HG03575 (cell line): ENCODE measurements around the gene DNAH6.

ENCODE experiments used
- ATAC-seq: cut with Tn5 transposase; IDR thresholded peaks from one replicate; pipeline ENCODE4 v1.9.1; 2021; ENCODE audit not compliant: unreplicated experiment, insufficient number of reproducible peaks, low FRiP score; ENCODE audit errors: extremely low read depth

DNAH6 gene

GRCh38 chr2:84778911-84779690 is 262.8 kb downstream of the DNAH6 start:
- ATAC-seq, result no peak

GRCh38 chr2:84779781-84780180 is 263.5 kb downstream of the DNAH6 start:
- ATAC-seq, result no peak

GRCh38 chr2:84781942-84782716 is 265.8 kb downstream of the DNAH6 start:
- ATAC-seq, result peak; percentile 55

GRCh38 chr2:84782717-84783442 is 266.6 kb downstream of the DNAH6 start:
- no peak for ATAC-seq

GRCh38 chr2:84785950-84786349 is 269.7 kb downstream of the DNAH6 start:
- ATAC-seq, result no peak

DNA sequence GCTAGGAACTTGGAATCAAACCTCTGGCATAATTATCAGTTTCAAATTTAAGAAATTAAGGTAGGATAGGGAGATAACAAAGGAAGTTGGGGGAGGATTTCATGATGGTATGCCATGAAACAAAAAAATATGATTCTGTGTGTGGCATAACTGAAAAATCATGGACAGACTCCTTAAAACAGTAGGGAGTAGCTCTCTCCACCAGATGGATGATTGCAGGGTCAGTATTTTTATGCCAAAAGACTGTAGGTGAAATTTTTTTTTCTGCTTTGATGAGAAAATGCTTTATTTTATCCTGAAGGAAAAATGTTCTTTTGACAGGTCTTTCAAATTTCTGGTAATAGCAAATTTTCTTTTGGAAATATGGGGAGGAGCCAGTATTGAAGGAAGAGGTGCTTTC is 270.3 kb downstream of the DNAH6 start:
- no peak for ATAC-seq

- no peak for ATAC-seq
These were observed 271.7 kb downstream of the DNAH6 start for GRCh38 chr2:84788027-84788426.

- ATAC-seq, result no peak
These were observed 272.2 kb downstream of the DNAH6 start for GRCh38 chr2:84788498-84788897.

DNA sequence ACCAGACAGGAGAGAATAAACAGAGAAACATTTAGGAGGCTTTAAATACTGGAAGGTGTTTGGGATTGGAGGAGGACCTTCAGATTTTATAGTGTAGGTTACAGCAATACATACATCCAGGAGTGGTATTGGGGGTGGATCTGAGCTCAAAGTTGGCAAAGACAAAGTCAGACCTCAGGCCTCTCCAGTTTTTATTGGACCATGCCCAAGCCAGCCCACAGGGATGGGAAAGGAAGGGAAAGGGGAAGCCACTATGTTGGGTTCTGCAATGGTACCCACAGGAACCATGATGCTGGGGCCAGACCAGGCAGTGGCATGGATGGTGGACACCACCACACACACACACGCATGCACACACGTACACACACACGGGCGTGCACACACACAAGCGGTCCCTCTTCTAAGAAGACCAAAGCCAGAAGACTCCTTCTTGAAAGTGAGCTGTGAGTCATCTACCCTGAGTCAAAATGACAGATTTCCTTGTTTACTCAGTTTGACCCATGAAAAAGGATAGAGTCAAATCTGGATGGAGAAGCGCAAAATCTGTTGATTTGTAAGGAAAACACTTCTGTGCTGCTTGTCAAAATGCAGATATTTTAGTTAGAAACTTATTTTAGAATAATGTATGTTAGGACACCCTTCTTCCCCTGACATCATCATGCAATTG is 276.7 kb downstream of the DNAH6 start:
- ATAC-seq, result no peak

- no peak for ATAC-seq
These were observed 277.3 kb downstream of the DNAH6 start for GRCh38 chr2:84793641-84794040.

DNA sequence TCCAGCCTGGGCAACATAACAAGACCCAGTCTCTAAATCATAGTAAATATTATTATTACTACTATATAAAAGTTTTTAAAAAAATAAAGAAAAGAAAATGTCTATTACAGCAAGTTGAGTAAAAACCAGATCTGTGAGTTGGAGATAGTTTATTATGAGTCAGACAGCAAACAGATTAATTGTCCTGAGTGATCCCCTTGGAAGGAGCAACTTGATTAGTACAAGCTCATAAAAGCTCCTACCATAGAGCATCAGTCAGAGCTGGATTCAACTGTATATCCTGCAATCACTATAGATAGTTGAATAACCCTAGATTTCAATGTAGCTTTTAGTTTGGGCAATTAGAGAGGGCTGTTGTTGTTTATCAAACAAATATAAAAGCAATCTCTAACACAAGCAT is 280.5 kb downstream of the DNAH6 start:
- no peak for ATAC-seq

DNA sequence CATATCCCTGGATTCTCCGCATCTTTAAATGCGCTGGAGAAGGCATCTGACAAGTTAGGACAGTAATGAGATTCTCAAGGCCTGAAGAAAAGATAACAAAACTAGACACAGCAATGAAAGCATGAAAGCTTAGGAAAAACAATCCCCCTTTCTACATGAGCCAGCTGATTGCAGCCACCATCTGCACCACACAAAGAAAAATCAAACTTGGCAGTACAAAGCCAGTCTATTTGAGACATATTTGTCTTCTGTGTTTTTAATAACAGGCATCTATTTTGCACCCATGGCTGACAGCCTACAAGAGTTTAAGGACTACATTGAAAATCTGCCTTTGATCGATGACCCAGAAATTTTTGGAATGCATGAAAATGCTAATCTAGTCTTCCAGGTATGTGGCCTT is 281.0 kb downstream of the DNAH6 start:
- ATAC-seq, result no peak

GRCh38 chr2:84799772-84800171 is 283.5 kb downstream of the DNAH6 start:
- ATAC-seq, result no peak

DNA sequence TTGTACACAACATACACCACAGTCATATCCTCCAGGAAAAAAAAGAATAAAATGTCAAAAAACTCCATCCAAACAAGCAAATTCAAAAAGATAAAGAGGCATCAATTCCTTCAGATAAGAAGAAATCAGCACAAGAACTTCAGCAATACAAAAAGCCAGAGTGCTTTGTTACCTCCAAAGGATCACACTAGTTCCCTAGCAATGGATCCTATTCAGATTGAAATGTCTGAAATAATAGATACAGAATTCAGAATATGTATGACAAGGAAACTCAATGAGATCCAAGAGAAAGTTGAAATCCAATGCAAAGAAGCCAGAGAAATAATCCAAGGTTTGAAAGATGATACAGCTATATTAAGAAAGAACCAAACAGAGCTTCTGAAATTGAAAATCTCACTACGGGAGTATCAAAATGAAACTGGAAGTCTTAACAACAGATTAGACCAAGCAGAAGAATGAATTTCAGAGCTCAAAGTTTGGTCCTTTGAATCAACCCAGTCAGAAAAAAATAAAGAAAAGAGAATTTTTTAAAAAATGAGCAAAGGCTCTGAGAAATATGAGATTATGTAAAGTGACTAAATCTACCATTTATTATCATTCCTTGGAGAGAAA is 284.0 kb downstream of the DNAH6 start:
- peak; percentile 92 for ATAC-seq

DNA sequence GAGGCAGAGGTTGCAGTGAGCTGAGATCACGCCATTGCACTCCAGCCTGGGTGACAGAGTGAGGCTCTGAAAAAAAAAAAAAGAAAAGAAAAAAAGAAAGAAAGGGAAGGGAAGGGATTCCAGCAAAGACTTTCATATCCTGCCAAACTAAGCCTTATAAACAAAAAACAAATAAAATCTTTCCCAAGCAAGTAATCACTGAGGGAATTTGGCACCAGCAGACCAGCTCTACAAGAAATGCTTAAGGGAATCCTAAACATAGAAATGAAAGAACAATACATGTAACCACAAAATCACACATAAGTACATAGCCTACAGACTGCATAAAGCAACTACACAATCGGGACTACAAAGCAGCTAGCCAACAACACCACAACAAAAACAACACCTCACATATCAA is 285.5 kb downstream of the DNAH6 start:
- no peak for ATAC-seq

GRCh38 chr2:84805250-84805958 is 289.1 kb downstream of the DNAH6 start:
- ATAC-seq, result no peak

DNA sequence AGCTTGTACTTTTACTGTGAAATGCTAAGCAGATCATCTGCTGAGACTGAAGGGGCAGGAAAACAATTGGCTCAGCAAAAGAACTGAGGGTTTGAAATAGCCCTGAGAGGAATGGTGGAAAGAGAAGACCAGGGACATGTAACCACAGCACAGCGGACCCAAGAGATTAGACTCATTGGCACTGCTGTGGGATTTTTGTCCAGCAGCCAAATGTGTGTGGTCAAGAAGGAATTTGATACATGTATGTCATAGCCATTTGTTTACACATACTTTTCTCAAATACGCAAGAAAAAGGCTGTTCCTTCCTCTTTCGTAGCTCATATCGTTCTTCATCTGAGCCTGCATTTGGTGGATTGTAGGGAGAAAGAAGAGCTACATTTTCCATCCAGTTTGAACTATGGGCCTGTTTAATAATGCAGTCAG is 290.8 kb downstream of the DNAH6 start:
- no peak for ATAC-seq

DNA sequence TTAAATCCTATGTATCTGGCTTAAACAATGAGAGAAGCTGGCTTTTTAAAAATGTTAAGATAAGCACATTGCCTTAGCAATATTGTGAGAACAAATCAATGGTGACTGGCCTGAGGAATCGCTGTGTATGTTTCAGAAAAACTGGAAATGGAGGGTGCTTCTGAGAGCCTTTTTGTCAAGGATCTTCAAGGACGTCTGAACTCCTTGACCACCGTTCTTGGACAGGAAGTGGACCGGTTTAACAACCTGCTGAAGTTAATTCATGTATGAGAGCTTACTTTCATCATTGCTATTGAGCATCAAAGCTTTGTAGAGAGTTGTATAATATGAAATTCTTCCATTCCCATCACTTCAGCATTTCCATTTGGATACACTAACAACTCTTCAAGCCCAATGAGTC is 292.0 kb downstream of the DNAH6 start:
- ATAC-seq, result no peak
